GM18870 (cell line): ENCODE measurements around the gene POLR1B.
A peak's percentile ranks its signal among the peaks of the same experiment; 100 is the strongest.

Experiments
- ATAC-seq: cut with Tn5 transposase; IDR thresholded peaks from one replicate; pipeline ENCODE4 v1.9.1; 2021; ENCODE audit warnings: moderate library complexity; ENCODE audit not compliant: unreplicated experiment

The POLR1B gene

DNA sequence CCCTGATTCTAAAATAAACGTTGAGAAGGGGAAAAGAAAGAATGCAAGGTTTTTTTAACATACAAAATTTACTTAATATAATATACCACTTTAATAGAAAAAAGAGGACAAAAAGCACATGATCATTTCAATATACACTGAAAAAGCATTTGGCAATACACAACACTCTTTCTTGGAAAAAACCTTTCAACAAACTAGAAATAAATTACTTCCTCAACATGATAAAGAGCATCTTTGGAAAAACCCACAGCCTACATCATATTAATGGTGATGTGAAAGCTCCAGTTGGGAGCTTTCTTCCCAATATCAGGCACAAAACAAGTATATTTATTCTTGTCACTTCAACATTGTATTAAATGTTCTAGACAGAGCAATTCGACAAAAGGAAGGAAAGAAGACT is 3.0 kb upstream of the POLR1B start:
- no peak for ATAC-seq

GRCh38 chr2:112540906-112541305 is 1.4 kb upstream of the POLR1B start:
- no peak for ATAC-seq

DNA sequence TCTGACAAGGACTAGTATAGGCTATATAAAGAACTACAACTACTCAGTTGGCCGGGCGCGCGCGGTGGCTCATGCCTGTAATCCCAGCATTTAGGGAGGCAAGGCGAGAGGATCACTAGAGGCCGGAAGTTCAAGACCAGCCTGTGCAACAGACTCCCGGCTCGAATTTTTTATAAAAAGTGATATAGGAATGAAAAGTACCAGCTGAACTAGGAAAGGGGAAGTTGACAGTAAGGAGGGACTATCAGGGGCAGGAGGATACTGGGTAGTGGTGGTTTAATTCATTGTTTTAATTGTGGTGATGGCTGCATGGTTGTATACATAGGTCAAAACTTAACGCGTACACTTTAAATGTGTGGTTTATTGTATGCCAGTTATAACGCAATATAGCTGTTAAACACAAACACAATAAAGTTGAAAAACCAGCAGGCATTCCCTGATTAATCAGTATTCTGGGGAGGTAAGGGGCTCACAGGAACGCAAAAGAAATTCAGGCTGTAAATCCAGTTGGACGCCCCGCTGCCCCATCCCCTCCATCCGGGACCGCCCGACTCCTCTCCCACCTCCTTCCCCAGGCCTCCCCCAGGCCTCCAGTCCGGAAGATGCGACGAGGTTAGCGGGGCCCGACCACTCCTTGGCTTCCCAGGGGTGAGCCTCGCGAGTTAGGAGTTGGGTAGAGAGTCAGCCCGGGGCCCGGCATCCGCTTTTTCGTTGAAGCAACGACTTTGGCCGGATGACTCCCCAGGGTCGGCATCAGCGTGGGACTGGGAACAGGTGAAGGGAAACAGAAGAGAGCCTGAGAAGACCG is 746 bp upstream of the POLR1B start:
- peak; percentile 35 for ATAC-seq

DNA sequence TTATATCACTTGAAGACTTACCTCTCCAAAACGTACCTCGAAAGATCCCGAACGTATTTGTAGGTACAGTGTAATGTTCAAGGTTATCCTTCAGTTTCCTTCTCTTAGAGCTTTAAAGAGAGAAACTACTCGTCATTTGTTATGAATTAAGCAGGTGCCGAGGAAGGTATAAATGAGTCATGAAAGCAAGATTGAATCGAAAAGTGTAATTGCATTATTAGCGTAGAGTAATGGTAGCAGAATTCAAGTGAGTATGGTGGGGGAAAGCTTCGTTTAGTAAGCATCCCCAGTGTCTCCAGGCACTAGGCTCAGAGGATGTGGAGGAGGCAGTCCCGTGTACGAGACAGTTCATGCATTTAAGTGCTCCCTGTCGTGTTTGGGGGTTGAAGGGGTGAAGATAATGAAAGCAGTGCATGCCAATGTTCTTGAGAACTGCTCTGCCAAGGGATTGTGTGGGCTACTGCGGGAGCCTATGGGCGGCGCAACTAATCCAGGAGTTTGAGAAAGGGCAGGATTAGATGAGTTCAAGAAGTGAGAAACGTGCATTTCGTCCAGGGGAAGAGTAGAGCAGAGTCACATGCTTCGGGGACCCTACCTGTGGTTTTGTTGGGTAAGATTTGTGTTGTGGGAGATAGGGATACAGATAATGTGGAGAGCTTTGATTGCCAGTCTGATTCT is 858 bp downstream of the POLR1B start:
- no peak for ATAC-seq

DNA sequence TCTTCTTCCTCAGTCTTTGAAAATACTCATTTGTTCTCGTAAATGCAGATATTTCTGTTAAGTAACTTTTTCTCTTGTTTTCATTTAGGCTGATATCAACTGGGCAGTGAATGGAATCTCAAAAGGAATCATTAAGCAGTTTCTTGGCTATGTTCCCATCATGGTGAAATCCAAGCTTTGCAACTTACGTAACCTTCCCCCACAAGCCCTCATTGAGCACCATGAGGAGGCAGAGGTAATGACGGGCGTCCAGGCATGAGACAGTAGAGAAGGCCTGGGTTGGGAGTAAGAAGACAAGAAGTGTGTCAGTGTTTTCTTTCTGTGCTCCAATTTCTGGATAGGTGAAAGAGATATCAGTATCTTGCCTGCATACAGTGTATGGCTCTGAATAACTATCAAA is 5.1 kb downstream of the POLR1B start:
- no peak for ATAC-seq

- no peak for ATAC-seq
Measured at GRCh38 chr2:112548980-112549379, 6.7 kb downstream of the POLR1B start.

DNA sequence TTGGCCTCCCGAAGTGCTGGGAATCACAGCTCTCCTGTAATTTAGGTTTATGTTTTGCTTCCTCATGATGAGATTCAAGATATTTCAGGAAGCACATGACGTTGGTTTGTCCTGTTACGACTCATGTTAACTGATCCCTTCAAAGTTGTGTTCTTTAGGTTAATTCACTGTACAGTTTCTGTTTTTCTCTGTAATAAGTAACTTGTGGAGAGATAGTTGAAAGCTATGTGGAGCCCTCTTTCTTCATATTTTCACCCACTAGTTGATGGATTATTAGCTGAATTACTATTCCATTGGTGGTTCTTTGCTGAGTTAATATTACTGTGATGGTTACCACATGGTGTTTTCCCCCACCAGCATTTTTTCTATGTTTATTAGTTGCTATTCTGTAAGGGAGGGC is 23.8 kb downstream of the POLR1B start:
- ATAC-seq, result peak; percentile 61

DNA sequence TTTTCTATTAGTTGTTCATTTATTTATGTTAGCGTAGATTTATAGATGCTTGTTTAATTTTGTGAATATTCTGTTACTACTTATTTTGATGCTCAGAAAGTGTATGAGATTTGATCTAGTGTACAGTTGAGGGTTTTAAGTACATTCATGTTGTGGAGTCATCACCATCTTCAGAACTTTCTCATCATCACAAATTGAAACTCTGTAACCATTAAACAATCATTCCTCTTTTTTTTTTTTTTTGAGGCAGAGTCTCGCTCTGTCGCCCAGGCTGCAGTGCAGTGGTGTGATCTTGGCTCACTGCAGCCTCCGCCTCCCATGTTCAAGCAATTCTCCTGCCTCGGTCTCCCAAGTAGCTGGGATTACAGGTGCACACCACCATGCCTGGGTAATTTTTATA is 24.2 kb downstream of the POLR1B start:
- ATAC-seq, result peak; percentile 35

GRCh38 chr2:112572005-112572404 is 29.7 kb downstream of the POLR1B start:
- ATAC-seq, result no peak

GRCh38 chr2:112577756-112578155 is 35.5 kb downstream of the POLR1B start:
- ATAC-seq, result no peak

DNA sequence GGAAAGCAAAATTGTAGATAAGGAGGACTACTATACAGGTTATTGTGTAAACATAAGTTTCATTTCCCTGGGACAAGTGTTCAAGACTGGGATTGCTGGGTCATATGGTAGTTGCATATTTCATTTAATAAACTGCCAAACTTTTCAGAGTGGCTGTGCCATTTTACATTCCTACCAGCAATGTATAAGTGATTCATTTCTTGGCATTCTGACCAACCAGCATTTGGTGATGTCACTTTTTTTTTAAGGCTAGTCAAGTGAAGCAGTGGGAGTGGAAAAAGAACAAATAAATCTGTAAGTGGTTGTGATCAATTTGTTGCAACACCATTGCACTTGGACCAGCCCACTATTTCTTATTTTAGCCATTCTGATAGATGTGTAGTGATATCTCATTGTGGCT is 37.0 kb downstream of the POLR1B start:
- ATAC-seq, result no peak

GRCh38 chr2:112580084-112580483 is 37.8 kb downstream of the POLR1B start:
- ATAC-seq, result no peak

DNA sequence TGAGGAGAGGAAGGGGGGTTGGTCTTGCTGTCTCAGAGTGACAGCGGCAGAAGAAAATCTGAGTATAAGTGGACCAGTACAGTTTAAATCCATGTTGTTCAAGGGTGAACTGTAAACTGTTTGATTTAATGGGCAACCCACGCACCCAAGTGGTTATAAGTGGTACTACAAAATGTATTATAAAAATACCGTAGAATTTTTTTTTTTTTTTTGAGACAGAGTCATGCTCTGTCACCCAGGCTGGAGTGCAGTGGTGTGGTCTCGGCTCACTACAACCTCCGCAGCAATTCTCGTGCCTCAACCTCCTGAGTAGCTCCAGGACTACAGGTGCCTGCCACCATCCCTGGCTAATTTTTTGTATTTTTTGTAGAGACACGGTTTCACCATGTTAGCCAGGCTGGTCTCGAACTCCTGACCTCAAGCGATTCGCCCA is 40.1 kb downstream of the POLR1B start:
- no peak for ATAC-seq

GRCh38 chr2:112583497-112584133 is 41.4 kb downstream of the POLR1B start:
- ATAC-seq, result no peak

DNA sequence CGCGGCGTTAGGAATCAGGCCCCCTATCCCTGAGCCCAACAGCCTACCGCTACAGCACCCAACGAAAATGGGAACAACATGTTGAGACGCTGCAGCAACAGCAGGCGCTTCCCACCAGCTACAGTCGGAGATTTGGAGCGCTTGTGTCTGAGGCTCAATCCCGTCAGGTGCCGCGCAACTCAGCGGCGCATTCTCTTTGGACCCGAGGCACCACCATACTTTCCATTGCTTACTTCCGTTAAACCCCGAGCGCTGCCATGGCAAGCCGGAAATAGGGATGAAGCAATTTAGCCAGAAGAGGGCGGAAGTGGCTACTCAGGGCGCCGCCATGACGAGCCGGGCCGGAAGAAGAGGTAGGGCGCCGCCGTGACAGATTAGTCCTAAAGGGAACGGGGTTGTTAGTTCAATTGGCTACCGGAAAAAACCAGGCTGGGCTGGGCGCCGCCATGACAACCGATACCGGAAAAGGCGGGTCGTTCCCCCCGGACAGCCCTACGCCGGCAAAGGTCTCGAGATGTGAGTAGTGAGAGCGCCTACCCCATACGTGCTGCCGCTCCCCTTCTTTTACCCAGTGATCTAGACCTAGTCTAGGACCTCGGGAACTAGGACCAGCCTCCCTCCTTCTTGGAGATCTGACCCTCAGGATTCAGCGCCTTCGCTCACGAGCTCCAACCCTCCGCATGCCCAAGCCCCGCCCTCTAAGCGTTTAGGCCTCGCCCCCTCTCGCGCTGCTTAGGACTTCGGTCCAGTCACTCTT is 42.0 kb downstream of the POLR1B start, which contains the start of gene CHCHD5:
TSS of gene CHCHD5 (plus strand) at position 476 of the 757 bp plus-strand sequence. CDS start at position 515, 39 bp downstream.
- peak; percentile 90 for ATAC-seq

DNA sequence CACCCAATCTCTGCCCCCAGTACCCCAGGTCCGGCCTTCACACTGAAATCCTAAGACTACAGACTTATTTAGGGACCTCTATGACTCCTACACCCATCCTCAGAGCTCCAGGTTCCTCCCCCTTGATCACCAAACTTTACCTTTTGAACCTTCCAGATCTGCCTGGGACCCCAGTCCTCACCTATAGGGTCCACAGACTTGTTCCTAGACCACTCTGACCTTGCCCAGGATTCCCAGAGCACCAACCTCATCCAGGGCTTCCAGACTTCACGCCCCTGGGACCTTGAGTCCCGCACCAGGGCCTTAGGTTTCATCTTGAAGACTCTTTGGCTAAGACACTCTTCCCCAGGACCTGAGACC is 42.6 kb downstream of the POLR1B start:
- ATAC-seq, result no peak

- ATAC-seq, result no peak
Measured at GRCh38 chr2:112585400-112585799, 43.1 kb downstream of the POLR1B start.

DNA sequence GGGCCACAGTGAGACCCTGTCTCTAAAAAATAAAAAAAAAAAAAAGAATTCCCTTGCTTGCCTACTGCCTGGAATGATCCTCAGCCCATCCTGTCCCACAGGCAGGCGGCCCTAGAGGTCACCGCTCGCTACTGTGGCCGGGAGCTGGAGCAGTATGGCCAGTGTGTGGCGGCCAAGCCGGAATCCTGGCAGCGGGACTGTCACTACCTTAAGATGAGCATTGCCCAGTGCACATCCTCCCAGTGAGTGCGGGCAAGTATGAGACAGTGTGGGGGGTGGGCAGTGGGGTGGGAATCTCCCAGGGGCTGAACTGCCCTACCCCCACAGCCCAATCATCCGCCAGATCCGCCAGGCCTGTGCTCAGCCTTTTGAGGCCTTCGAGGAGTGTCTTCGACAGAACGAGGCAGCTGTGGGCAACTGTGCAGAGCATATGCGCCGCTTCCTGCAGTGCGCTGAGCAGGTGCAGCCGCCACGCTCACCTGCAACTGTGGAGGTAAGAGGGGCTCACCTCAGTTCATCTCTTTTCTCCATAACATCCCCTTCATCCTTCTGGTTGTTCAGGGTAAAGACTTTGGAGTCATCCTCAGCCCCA is 43.7 kb downstream of the POLR1B start:
- ATAC-seq, result no peak

GRCh38 chr2:112588611-112589045 is 46.4 kb downstream of the POLR1B start:
- ATAC-seq, result no peak

- ATAC-seq, result no peak
Measured at GRCh38 chr2:112591413-112591812, 49.1 kb downstream of the POLR1B start.

- no peak for ATAC-seq
Measured at GRCh38 chr2:112593736-112594135, 51.5 kb downstream of the POLR1B start.
